DMS153 treated with DMSO at 0.1 percent for 48 hours (cell line): Measurements from ENCODE around the gene FAM219A.
"Not testable (repeated sequence)": the region's sequence is repeated elsewhere in the genome, so short reads cannot be mapped to it uniquely, and the experiment has no call there.

ENCODE experiments used
- DNase-seq: peaks from one replicate; lab custom pipeline; 2025; ENCODE audit not compliant: unreplicated experiment; lab: John Stamatoyannopoulos, UW

FAM219A gene

DNA sequence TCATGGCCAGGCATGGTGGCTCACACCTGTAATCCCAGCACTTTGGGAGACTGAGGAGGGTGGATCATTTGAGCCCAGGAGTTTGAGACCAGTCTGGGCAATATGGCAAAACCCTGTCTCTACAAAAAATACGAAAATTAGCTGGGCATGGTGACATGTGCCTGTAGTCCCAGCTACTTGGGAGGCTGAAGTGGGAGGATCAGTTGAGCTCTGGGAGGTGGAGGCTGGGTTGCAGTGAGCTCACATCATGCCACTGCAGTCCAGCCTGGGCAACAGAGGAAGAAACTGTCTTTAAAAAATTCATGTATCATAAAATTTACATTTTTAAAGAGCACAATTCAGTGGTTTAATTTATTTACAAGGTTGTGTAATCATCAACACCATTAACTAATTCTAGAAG, 105.4 kb downstream of the FAM219A start:
- DNase-seq, result not testable (repeated sequence)

DNA sequence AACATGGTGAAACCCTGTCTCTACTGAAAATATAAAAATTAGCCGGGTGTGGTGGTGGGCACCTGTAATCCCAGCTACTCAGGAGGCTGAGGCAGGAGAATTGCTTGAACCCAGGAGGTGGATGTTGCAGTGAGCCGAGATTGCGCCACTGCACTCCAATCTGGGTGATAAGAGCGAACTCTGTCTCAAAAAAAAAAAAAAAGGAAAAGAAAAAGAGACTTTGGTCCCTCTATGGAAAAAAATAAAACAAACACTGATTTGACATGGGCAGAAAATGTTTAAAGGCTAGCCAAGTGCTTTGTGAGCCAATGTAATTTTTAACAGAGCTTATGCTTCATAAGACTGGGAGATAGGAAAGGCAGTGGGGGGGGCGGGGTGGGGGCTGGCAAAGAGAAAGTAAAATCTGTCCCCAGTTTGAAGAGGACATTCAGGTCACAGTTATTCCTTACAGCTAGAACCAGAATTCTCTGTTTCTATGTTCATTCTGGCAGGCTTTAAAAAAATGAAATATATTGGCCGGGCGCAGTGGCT, 106.2 kb downstream of the FAM219A start:
- not testable (repeated sequence) for DNase-seq

DNA sequence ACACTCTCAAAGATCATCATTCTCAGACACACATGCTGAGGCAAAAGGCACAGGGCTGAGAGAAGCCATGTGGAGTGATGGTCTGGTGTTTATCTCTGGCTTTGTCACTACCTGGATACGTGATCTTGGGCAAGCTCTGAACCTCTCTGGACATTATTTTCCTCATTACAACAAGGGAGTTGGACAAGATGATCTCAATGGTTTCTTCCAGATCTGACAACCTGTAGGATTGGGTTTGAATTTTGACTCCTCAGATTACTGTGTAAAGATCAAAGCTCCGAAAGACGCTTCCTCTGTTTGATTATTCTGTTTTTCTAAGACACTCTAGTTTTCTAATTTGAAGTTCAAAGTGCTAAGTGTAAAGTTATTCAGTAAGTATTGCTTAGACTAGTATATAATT, 109.0 kb downstream of the FAM219A start:
- no peak for DNase-seq
